ENCODE results near the gene REV3L.

GRCh38 chr6:111416529-111416928 is 66.5 kb downstream of the REV3L start:
- TF ChIP-seq CTCF (IDR thresholded peaks at IDR 0.05; ENCODE audit: insufficient read depth, low read depth, low read length) = no peak
- TF ChIP-seq EZH2 (IDR thresholded peaks at IDR 0.05; ENCODE audit: insufficient read depth, low read length) = no peak
